ENCODE data around the gene RC3H2. TPM values are rescaled to one million over a fixed set of nuclear protein-coding genes. Genes with fewer than 3 reads are reported as not detected.

RC3H2 gene
- total and polyA plus RNA-seq, 2 of the 13 experiments (the other 11 are each of a cell fraction or from before 2014, with no cell fraction given): 21.0 to 36.4 TPM

DNA sequence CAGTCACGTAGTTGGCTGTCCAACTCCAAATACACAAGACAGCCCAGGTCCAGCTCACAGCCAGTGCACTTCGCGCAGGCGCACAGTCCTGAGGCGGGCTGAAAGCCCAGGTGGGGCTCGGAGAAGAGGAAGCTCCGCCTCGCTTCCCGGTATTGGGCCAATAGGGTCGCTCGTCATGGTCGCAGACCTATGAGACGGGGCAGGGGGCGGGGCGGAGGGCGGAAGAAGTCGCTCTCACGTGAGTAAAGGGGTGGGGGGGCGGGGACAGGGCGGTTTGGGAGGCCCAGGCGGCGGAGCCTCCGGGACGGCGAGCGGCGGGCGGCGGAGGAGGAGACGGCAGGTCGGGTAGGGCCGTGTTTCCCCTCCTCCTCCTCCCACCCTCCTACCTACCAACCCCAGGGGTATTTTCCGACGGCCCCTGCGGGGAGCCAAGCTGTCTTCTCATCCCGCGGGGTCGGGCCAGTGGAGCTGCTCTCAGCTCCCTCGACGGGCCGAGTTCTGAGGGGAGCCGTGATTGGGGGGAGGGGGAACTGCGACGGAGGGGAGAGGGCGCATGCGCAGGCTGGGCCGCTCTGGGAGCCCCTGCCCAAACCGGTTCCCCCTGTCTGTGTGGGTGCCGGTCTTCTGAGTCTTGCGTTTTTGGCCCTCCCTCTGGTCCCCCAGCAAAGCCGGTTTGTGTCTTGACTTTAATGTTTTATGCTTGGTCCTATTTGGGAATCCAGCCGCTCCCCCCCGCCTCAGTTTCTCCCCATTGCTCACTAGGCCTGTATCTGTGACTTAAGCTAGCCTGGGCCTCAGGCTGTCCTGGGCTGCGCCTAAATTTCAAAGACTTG lies 35.8 kb upstream of the RC3H2 start, which contains the start of gene RABGAP1 (continued):
- TF ChIP-seq ZNF629 (CRISPR knock-in tag; conservative IDR thresholded peaks at IDR 0.05): no peak
- no peak for TF ChIP-seq PITX1 (CRISPR knock-in tag; IDR thresholded peaks at IDR 0.05)
- TF ChIP-seq ZNF512B (CRISPR knock-in tag; IDR thresholded peaks at IDR 0.05; ENCODE audit: borderline replicate concordance): no peak
- TF ChIP-seq, protein P1, sequence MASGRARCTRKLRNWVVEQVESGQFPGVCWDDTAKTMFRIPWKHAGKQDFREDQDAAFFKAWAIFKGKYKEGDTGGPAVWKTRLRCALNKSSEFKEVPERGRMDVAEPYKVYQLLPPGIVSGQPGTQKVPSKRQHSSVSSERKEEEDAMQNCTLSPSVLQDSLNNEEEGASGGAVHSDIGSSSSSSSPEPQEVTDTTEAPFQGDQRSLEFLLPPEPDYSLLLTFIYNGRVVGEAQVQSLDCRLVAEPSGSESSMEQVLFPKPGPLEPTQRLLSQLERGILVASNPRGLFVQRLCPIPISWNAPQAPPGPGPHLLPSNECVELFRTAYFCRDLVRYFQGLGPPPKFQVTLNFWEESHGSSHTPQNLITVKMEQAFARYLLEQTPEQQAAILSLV (CRISPR knock-in tag; IDR thresholded peaks at IDR 0.05; ENCODE audit: borderline replicate concordance): no peak
- TF ChIP-seq RERE (CRISPR knock-in tag; IDR thresholded peaks at IDR 0.05; ENCODE audit: low read depth): no peak
- no peak for TF ChIP-seq ZNF558 (CRISPR knock-in tag; IDR thresholded peaks at IDR 0.05; ENCODE audit: borderline replicate concordance)
- TF ChIP-seq, protein P2, sequence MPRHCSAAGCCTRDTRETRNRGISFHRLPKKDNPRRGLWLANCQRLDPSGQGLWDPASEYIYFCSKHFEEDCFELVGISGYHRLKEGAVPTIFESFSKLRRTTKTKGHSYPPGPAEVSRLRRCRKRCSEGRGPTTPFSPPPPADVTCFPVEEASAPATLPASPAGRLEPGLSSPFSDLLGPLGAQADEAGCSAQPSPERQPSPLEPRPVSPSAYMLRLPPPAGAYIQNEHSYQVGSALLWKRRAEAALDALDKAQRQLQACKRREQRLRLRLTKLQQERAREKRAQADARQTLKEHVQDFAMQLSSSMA (CRISPR knock-in tag; IDR thresholded peaks at IDR 0.05): no peak
- TF ChIP-seq GABPA (IDR thresholded peaks at IDR 0.05; ENCODE audit: low read depth, low read length): peak; percentile 74
- peak; percentile 87 for TF ChIP-seq GABPA (CRISPR knock-in tag; IDR thresholded peaks at IDR 0.05; ENCODE audit: low read depth)
- no peak for TF ChIP-seq ZNF746 (CRISPR knock-in tag; IDR thresholded peaks at IDR 0.05)
- TF ChIP-seq, protein P3, sequence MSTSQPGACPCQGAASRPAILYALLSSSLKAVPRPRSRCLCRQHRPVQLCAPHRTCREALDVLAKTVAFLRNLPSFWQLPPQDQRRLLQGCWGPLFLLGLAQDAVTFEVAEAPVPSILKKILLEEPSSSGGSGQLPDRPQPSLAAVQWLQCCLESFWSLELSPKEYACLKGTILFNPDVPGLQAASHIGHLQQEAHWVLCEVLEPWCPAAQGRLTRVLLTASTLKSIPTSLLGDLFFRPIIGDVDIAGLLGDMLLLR (CRISPR knock-in tag; IDR thresholded peaks at IDR 0.05): peak; percentile 33; the same call in 1 of the 2 replicates
- no peak; the same call in 1 of the 2 replicates for TF ChIP-seq ZNF567 (CRISPR knock-in tag; IDR thresholded peaks at IDR 0.05; ENCODE audit: borderline replicate concordance)
- 0 out of 2 replicates have a peak, but pooled peaks have one; percentile 45 for TF ChIP-seq ZNF776 (CRISPR knock-in tag; IDR thresholded peaks at IDR 0.05)
- no peak for TF ChIP-seq EHMT2 (IDR thresholded peaks at IDR 0.05; ENCODE audit: borderline replicate concordance, low read depth, low read length)
- TF ChIP-seq MIER3 (CRISPR knock-in tag; IDR thresholded peaks at IDR 0.05; ENCODE audit: borderline replicate concordance): no peak
